HuH-7.5 (cell line): ENCODE measurements around the gene ZFYVE28.
"Not testable (repeated sequence)": the region's sequence is repeated elsewhere in the genome, so short reads cannot be mapped to it uniquely, and the experiment has no call there.

ENCODE experiments used
- DNase-seq: peaks from one replicate; pipeline ENCODE4 v3.0.0; 2011; ENCODE audit warnings: low spot score

The ZFYVE28 gene

DNA sequence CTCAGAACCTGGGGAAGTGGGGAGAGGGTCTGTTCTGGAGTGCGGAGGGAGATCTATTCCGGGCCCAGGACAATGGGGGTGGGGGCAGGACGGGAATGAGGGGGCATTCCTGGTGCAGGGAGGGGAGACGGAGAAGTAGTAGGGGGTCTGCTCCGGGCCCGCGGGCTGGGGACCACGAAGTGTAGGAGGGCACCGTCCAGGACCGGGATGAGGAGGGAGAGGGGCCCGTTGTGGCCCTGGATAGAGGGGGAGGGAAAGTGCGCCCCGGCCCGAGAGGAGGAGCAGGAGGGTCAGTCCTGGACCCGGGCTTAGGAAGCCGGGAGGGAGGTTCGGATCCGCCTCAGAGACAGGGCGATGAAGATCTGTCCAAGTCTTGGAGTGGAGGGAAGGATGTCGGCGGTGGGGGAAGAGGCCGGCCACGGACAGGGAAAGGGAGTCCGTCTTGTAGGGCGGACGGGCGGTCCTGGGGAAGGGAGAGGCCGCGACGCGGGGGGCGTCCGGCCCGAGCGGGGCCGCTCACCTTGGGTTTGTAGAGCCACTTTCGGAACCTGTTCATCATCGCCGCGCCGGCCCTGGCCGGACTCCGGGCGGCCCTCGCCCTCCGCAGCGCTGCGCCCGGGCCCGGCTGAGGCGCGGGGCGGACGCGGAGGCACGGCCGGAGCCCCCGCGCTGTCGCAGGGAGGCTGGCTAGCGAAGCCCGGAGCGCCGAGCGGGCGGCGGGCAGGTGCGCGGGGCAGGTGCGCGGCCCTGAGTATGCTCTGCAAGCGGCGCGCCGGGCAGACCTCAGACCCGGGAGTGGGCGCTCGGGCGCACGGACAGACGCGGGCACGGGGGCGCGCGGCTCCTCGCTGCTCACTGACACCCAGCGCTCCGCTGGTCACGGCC, at the start of gene ZFYVE28:
Gene ZFYVE28, minus strand, starts transcription at position 881 of the 885 bp plus-strand sequence. Its CDS starts 322 bp downstream, at position 559.
- no peak for DNase-seq

DNA sequence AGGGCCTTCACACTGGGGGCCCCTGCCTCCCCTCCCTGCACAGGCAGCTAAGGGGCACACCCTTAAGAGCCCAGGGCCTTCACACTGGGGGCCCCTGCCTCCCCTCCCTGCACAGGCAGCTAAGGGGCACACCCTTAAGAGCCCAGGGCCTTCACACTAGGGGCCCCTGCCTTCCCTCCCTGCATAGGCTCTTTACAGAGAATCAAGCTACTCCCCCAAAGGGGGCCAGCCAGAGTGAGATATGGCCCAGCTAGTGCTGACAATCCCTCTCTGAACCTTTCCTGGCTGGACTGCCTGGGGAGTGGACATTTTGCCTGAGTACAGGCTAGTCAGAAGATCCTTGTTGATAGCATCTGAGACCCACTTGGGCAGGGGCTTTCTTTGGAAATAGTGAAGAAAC, 47.1 kb upstream of the ZFYVE28 start:
- DNase-seq: not testable (repeated sequence)

DNA sequence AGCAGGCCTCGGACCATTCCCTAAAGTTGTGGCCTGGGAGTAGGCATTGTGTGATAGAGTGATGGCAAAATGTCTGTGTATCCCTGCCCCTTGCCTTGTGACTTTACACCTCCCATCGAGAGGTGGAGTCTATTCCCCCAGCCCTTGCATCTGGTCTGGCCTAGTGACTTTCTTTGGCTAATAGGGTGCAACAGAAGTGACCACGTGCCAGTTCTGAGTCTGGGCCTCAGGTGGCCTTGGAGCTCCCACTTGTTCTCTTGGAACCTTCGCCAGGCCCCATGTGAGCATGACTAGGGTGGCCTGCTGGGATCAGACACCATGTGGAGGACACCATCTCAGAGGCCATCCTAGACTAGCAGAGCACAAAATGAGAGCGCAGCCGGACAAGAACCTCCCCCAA, 46.6 kb upstream of the ZFYVE28 start:
- DNase-seq: no peak

DNA sequence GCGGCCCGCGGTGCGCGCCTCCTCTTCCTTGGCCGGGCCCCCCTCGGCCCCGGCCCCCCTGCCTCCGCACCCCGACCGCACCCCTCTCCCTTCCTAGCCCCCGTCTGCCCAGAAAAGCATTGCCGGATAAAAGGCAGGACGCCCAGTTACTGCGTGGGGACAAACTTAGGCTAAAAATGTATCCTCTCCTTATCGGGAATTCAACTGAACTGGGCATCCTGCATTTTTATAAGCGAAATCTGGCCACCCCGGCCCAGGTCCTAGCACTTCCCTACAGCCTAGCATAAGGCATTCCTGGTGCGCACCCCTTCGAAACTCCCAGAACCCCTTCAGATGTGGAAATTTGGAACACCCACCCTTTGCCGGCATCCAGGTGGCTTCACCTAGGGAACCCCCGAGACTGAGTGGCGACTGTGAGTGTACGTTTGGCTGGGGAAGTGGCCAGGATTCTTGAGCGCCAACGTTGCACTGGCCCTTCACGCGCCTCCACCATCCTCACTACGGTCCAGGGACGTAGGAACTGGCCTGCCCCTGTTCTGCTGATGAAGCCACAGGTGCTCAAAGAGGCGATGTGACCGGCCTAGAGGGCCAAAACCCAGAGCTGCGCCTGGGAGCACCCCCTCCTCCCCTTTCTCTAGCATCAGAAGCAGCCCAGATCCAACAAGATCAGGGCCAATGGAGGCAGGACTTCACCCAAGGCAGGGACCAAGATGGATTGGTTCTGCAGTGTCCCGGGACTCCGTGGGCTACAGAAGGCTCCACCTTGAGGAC, 44.7 kb upstream of the ZFYVE28 start:
- no peak for DNase-seq

DNA sequence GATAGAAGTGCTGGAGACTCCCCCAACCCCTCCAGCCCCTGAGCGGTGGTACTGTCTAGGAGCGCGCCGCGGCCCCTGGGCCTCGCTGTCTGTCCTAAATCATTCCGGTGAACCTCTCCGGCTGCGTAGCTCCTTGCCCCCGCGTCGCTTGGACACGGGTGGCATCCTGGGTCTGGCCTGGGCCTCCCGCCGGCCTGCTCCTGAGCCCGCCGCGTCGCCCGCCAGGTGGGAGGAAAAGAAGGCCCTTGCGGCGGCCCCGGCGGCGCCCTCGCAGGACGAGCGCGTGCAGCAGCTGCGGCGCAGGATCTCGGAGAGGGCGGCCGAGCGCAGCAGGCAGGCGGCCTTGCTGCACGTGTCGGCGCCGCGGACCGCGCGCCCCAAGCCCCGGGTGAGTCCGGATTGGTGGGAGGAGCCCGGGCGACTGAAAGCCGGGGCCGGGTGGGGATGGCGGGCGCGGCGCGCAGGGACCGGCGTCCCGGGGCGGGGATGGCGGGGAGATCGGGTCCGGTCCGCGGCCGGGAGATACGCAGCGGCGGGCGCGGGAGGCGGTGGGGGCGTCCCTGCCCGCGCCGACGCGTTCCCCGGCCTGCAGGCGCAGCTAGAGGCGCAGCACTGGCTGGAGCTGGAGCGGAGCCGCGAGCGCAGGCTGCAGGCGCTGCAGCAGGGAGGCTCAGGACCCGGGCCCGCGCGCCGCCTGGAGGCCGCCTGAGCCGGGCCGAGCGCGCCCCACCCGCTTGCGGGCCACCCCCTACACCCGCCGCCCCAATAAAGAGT, 44.0 kb upstream of the ZFYVE28 start:
- DNase-seq: peak; percentile 91

DNA sequence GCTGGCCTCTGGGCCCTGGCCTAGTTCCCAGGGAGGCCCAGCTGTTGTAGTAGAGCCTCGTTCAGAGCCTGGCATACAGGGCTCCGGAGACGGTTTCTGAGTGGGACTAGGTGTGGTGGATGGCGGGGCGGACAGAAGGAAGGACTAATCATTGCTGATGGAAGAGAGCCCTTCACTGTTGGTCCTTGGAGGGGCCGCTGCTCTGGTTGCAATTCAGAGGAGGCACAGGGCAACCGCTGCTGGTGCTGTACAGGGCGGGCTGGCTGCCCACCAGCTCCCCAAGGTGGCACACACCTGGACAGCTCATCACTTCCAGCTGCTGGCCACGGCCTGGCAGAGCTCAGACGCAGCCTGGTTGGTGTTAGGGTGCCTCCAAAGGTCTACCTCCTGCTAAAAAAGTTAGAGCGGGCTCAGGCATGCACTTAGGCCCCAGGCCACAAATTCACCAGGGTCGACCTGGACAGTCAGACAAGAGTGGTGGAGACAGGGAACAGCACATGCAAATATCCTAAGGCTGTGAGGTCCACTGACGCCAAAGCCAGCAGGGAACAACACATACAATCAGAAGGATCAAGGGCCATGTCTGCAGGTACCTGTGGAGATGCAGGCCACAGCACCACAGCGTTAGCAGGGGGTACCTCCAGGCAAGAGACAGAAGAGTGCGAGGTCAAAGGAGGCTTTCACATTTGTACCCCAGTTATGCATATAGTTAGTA, 43.0 kb upstream of the ZFYVE28 start:
- DNase-seq: no peak

DNA sequence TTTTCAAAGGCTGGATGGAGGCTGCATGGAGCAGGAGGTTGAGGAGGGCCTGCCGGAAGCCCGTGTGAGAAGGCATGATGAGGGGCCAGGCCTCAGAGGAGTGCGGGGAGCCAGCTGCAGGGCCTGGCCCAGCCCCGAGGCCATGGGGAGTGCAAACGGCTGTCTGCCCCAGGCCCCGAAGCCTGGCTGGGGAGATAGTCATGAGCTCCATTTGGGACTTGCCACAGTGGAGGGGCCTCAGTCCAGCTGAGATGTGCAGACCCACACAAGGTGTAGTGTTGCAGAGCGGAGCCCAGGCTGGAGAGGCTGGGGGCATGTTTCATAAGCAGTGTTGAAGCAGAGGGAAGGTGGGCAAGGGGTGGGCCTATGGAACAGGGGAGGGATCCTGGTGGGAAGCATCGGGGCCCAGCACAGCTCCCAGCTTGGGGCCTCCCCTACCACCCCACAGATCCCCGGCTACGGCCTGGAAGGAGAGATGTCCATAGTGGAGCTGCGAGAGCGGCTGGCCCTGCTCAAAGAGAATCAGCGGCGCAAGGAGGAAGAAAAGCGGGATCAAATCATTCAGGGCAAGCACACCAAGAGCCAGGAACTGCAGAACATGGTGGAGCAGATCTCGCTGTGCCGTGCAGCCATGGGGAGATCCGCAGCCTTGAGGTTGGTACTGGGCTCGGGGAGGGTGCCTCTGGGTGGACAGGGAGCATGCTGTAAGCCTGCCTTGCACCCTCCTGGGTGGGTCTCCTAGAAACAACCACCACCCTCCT, 41.3 kb upstream of the ZFYVE28 start:
- no peak for DNase-seq

DNA sequence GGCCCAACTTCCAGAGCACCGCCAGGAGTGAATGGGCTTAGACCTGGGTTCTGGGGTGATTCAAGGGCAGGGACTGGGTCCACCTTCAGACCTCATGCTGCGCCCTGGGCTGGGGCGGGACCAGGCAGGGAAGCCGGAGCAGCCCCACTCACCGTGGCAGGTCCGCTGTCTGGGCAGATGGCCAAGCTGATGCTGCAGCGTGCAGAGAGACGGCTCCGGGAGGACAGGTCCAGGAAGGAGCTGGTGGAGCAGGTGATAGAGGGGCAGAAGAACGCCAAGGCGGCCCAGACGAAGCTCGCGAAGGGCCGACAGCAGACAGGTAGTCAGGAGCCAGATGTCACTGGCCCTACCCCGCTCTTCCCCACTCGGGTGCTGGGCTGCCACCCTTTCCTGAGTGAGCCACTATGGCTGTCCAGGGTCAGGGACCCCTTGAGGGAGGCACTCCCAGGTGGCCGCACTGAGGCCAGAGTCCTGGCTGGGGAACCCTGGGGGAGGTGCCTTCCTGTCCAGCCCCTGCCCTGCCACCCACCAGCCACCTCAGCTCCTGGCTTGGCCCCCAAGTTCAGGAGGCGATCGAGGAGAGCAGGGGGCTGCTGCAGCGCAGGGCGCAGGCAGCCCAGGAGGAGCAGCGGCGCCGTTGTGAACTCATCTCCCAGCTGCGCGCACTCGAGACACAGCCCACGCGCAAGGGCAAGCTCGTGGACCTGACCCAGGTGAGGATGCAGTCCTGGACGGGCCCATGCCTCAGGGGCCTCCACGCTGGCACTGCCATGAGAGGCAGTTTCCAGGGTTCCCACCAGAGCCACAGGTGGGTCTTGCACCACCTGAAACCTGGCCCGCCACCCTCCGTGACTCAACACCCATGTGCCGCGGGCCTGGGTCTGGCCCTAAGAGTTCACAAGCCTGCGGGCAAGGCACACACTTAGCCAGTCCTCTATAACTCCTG, 40.4 kb upstream of the ZFYVE28 start:
- no peak for DNase-seq

DNA sequence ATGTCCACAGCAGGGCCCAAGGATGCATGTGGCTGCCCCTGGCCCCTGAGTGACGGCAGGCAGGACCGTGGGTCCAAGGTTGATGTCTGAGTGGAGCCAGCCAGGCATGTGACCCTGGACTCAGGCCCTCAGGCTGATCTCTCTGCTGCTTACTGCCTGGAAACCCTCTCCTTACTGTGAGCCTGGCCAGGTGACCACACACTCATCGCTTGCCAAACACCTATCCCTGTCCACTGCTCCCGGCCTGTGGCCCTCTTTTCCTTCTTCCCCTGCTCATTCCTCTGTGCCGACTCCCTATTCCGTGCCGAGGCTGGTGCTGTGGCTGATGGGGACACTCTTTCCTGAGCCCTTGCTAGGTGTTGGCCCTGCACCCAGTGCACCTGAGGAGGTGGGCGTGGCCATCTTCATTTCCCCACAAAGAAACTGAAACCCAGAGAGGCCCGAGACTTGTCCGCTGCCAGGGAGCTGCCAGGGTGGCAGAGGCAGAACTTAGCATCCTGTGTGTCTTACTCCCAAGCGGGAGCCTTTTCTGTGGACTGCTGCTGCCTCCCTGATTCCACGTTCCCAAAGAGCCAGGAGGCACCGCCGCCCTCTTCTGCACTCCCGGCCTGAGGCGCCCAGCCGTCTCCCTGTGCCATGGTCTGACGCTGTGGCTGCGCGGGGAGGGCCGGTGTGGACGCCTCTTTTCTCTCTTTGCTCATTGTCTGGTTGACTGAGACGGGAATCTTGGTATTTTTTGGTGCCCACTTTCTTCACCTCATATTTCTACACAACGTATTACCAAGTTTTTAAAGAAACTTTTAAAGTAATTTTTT, 39.2 kb upstream of the ZFYVE28 start:
- DNase-seq: no peak

DNA sequence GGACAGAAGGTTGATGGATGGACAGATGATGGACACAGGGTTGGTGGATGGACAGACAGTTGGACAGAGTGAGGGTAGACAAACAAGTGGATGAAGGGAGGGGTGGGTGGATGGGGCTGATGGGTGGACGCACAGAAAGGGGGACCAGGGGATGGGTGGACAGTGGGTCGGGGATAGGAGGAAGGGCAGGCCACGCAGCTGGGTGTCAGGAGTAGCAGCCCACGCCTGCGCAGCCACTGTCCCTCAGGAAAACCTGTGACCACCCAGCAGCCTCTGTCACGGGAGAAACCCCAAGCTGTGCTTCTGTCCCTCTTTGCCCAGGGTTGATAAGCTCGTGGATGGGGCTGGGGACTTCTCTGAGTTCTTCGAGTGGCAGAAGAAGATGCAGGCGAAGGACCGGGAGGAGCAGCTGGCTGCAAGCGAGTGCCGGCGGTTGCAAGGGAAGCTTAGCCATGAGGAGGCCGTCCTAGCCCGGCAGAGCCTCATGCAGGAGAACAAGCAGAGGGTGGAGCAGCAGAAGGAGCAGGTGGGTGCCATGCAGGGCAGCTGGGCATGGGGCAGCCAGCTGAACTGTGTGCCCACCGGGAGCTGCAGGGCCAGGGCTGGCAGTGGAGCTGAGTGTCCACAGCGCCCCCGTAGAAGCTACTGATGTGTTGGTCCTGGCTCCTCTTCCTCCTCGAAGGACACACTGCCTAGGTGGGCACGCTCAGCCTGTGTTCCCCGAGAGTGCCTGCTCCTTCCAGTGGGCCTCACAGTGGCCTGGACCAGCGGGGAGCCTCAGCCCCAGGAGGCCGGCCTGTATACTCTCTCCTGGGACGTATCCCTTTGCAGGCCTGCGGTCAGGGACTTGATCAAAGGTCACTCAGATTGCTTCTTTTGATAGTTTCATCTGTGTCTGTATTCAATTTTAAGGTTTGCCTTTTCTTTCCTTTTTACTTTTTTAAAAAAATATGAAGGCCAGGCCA, 33.7 kb upstream of the ZFYVE28 start:
- no peak for DNase-seq

DNA sequence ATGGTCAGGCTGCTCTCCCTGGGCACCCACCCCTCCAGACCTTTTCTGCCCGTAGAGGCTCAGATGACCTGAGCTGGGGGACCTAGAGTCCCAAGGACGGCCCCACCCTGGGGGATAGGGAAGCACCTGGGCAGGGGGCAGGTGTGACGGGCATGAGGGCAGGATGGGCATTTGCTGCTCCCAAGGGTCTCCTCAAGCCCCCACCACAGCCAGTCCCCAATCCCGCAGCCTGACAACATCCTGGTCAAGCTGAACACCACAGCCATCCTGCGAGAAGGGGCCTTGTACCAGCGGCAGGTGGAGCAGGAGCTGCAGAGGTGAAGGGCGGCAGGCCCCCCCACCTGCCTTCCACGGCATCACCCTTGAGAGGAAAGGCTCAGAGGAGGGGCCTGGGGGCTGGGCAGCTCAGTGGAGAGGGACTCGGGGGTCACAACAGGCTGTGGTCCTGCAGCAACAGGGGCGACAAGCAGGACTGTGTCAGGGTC, 32.6 kb upstream of the ZFYVE28 start:
- DNase-seq: no peak

DNA sequence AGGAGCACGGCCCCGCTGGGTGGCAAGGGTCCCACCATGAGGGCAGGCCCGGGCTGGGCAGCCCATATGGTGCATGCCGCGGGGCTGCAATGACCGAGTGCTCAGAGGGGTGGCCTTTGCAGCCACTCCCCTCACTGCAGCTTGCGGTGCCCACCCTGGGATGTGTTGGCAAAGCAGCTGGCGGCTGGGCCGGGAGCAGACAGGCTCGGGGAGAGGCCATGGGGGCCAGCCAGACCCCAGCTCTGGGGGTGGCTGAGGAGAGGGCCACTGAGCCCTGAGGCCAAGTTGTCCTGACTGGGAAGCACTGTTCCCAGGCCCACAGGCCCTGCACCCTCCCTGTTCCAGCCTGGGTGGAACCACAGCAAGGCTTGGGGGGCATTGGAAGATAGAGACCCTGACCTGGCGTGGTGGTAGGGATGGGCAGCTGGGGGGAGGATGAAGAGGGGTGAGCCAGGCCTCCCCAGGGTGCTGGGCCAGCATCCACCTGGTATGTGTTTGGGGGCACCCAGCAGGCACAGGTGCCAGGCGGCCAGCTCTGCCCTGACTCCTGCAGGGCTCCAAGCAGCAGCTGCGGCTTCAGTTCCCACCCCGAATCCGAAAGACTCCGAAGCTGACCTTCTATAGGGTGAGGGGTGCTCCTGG, 32.1 kb upstream of the ZFYVE28 start:
- DNase-seq: no peak

DNA sequence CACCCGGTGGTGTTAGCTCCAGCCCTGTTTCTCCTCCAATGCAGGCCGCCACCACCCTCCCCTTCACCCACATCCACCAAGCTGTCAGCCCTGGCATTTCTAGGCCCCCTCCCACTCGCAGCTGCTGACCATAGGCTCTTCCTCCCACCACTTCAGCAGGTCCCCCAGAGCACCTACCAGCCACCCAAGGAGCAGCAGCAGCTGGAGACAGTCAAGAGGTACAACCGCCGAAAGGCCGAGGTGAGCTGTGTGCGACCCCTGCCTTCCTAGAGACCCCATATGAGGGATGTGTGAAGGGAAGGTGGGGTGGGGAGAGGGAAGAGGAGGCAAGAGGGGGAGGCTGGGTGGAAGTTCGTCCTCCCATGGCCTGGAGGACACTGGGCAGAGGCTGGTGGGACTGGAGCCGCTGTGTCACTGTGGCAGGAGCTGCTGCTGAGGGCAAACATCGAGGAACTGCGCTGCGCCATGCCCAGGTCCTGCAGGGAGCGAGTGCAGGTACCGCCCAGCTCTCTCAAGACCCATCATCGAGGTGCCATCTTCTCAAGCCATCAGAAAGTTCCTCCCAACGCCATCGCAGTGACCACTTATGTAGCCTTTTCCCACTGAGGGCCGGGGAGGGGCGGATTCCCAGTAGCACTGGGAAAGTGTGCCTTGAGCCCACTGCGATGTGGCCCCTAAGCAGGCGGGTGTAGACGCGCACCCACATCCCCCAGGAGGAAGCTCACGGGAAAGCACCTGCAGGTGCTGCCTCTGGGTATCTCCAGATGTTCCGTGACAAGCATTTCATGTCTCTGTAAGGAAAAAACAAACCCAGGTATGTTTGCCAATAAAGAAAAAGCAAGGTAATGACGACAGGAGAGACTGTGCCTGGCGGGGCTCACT, 31.3 kb upstream of the ZFYVE28 start:
- DNase-seq: no peak

DNA sequence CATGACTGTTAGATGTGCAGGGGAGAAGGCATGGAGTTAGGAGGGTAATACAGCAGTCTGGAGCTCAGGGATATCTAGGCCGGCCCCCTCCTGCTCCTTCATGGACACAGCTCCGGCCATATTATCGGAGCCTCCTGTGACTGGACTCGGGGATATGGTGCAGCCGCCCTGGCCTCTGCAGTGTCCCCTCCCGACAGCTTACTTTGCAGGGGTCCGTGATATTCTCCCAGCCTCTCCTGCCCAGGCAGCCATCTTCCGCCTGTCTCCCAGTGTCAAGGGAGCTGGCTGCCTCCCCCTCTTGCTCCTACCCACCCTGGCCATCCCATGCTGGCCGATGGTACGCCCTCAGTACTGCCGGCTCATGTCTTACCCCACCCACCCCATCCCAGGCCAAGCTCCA, 30.6 kb upstream of the ZFYVE28 start:
- no peak for DNase-seq

DNA sequence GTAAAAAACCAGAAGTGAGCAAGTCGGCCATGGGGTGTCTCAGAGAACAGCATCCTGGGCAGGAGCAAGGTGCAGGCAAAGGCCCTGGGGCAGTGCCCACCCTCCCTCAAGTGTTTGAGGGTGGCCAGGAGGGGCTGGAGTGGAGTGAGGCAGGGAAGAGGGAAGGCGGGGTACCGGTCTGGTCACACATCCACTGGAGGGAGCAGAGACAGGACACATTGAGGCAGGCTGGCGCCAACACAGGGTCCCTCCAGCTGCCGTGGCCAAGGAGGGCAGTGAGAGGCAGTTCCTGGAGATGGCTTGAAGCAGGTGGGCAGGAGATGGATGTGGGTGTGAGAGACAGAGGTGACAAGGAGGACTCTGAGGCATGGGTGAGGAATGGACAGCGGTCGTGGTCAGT, 30.1 kb upstream of the ZFYVE28 start:
- DNase-seq: no peak
